K562 treated with DMSO at 1 percent for 12 hours (cell line): ENCODE data around the gene PCDHGB4. TPM values are rescaled to one million over a fixed set of nuclear protein-coding genes. Genes with fewer than 3 reads are reported as not detected.

Experiments
- total RNA-seq: library from RNA; unstranded; fragments of 300-600 nt; gene quantifications from 2 replicates; pipeline ENCODE4 v1.2.3, GENCODE V29; 2022; ENCODE audit not compliant: insufficient read depth

PCDHGB4 gene
- total RNA-seq, 1 experiment from 2014 or later = 0.23 TPM

DNA sequence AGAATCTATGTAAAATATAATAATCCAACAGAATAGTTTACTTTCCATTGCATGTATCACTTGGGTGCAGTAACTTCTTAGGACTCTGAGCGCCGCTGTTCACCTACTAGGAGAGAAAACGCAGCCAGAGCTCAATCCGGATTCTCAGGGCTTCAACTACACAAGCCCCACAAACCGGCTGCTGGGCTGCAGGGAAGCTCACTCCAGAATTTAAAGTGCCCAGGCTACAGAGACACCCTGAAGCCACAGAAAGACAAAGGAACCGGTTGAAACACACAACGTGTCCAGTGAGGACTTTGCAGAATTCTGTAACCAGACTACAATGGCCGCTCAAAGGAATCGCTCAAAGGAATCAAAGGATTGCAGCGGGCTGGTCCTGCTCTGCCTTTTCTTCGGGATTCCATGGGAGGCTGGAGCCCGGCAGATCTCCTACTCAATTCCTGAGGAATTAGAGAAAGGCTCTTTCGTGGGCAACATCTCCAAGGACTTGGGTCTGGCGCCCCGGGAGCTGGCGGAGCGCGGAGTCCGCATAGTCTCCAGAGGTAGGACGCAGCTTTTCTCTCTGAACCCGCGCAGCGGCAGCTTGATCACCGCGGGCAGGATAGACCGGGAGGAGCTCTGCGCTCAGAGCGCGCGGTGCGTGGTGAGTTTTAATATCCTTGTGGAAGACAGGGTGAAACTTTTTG, 25.5 kb downstream of the PCDHGB4 start, which contains the start of gene PCDHGA10:
TSS of gene PCDHGA10 (plus strand) at position 134 of the 686 bp plus-strand sequence. CDS start at position 323, 189 bp downstream.

DNA sequence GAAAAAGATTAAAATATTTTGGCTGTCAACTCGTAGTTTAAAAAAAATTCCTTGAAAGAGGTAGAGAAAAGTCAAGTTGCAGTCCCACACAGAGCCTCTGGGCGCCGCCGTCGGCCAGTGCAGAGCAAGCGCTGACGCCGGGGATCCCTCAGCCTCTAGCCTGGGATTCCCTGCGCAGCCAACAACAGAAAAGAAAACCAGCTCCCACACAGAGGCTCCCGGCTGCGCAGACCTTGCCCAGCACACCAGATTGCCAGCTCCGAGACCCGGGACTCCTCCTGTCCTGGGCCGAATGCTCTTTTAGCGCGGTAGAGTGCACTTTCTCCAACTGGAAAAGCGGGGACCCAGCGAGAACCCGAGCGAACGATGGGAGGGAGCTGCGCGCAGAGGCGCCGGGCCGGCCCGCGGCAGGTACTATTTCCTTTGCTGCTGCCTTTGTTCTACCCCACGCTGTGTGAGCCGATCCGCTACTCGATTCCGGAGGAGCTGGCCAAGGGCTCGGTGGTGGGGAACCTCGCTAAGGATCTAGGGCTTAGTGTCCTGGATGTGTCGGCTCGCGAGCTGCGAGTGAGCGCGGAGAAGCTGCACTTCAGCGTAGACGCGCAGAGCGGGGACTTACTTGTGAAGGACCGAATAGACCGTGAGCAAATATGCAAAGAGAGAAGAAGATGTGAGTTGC, 30.1 kb downstream of the PCDHGB4 start, which contains the start of gene PCDHGB7:
TSS of gene PCDHGB7 (plus strand) at position 184 of the 679 bp plus-strand sequence. CDS start at position 367, 183 bp downstream.

DNA sequence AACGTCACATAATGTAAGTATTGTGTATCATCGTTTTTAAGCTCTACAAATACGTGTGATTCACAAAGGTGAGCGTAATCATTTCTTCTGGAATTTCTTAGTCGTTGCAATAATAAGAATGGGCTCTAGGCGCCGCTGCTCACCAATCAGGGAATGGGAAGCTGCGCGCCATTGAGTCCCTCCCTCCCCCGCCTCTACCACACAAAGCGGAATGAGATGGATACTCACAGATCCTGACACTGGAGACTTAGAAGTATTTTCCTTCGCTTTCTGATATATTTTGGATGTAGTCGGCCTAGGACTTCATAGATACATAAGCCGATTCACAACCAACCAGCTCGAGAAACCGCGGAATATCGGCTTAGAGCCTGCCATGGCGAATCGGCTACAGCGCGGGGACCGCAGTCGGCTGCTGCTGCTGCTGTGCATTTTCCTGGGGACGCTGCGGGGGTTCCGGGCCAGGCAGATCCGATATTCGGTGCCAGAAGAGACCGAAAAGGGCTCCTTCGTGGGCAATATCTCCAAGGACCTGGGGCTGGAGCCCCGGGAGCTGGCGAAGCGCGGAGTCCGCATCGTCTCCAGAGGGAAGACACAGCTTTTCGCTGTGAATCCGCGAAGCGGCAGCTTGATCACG, 33.5 kb downstream of the PCDHGB4 start, which contains the start of gene PCDHGA11:
TSS of gene PCDHGA11 (plus strand) at position 197 of the 634 bp plus-strand sequence. CDS start at position 374, 177 bp downstream.

DNA sequence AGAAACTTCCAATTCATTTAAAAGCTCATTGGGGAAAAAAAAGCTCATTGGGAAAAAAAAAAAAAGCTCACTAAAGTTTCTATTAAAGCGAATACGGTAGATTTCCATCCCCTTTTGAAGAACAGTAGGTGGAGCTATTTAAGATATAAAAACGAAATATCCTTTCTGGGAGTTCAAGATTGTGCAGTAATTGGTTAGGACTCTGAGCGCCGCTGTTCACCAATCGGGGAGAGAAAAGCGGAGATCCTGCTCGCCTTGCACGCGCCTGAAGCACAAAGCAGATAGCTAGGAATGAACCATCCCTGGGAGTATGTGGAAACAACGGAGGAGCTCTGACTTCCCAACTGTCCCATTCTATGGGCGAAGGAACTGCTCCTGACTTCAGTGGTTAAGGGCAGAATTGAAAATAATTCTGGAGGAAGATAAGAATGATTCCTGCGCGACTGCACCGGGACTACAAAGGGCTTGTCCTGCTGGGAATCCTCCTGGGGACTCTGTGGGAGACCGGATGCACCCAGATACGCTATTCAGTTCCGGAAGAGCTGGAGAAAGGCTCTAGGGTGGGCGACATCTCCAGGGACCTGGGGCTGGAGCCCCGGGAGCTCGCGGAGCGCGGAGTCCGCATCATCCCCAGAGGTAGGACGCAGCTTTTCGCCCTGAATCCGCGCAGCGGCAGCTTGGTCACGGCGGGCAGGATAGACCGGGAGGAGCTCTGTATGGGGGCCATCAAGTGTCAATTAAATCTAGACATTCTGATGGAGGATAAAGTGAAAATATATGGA, 43.0 kb downstream of the PCDHGB4 start, which contains the start of gene PCDHGA12:
TSS of gene PCDHGA12 (plus strand) at position 176 of the 782 bp plus-strand sequence. CDS start at position 429, 253 bp downstream.

Other genes with a start within 250 kb of the PCDHGB4 start
- not detected in 2 replicates for gene PCDHB6, start 237.6 kb upstream of the PCDHGB4 start, total RNA-seq
- not detected in 2 replicates for gene PCDHB7, start 215.1 kb upstream of the PCDHGB4 start, total RNA-seq
- gene PCDHB8, start 209.9 kb upstream of the PCDHGB4 start, total RNA-seq = not detected in 2 replicates
- gene PCDHB16, start 205.3 kb upstream of the PCDHGB4 start, total RNA-seq = 0.15 TPM in 1 of 2 replicates, not detected in the other
- not detected in 2 replicates for gene PCDHB9, start 200.5 kb upstream of the PCDHGB4 start, total RNA-seq
- not detected in 2 replicates for gene PCDHB10, start 195.3 kb upstream of the PCDHGB4 start, total RNA-seq
- gene PCDHB11, start 188.1 kb upstream of the PCDHGB4 start, total RNA-seq = not detected in 2 replicates
- not detected in 2 replicates for gene PCDHB12, start 179.0 kb upstream of the PCDHGB4 start, total RNA-seq
- gene PCDHB13, start 173.8 kb upstream of the PCDHGB4 start, total RNA-seq = 0.26 TPM in 1 of 2 replicates, not detected in the other
- gene PCDHB14, start 164.4 kb upstream of the PCDHGB4 start, total RNA-seq = not detected in 2 replicates
- gene PCDHB15, start 142.3 kb upstream of the PCDHGB4 start, total RNA-seq = 0.33 TPM in 1 of 2 replicates, not detected in the other
- not detected in 2 replicates for gene SLC25A2, start 83.6 kb upstream of the PCDHGB4 start, total RNA-seq
- 75.1 and 124 TPM in 2 replicates for gene TAF7, start 66.9 kb upstream of the PCDHGB4 start, total RNA-seq
- 0.19 TPM in 1 of 2 replicates, not detected in the other for gene PCDHGA1, start 57.2 kb upstream of the PCDHGB4 start, total RNA-seq
- 0.79 TPM in 1 of 2 replicates, not detected in the other for gene PCDHGA2, start 48.9 kb upstream of the PCDHGB4 start, total RNA-seq
- gene PCDHGA3, start 43.9 kb upstream of the PCDHGB4 start, total RNA-seq = 0.30 and 1.1 TPM in 2 replicates
- 0.28 TPM in 1 of 2 replicates, not detected in the other for gene PCDHGB1, start 37.6 kb upstream of the PCDHGB4 start, total RNA-seq
- 1.7 TPM in 1 of 2 replicates, not detected in the other for gene PCDHGA4, start 32.7 kb upstream of the PCDHGB4 start, total RNA-seq
- gene PCDHGB2, start 27.7 kb upstream of the PCDHGB4 start, total RNA-seq = 0.52 TPM in 1 of 2 replicates, not detected in the other
- gene PCDHGA5, start 23.5 kb upstream of the PCDHGB4 start, total RNA-seq = 0.33 TPM in 1 of 2 replicates, not detected in the other
- 1.2 TPM in 1 of 2 replicates, not detected in the other for gene PCDHGB3, start 17.5 kb upstream of the PCDHGB4 start, total RNA-seq
- gene PCDHGA6, start 13.8 kb upstream of the PCDHGB4 start, total RNA-seq = 0.13 and 0.52 TPM in 2 replicates
- gene PCDHGA7, start 5.0 kb upstream of the PCDHGB4 start, total RNA-seq = 0.23 TPM in 1 of 2 replicates, not detected in the other
- gene PCDHGA8, start 4.9 kb downstream of the PCDHGB4 start, total RNA-seq = 0.36 and 0.68 TPM in 2 replicates
- 0.50 and 0.74 TPM in 2 replicates for gene PCDHGB5, start 10.2 kb downstream of the PCDHGB4 start, total RNA-seq
- gene PCDHGA9, start 15.1 kb downstream of the PCDHGB4 start, total RNA-seq = 0.39 TPM in 1 of 2 replicates, not detected in the other
- not detected in 2 replicates for gene PCDHGB6, start 20.3 kb downstream of the PCDHGB4 start, total RNA-seq
- 0.19 TPM in 1 of 2 replicates, not detected in the other for gene PCDHGA10, start 25.3 kb downstream of the PCDHGB4 start, total RNA-seq
- gene PCDHGB7, start 30.0 kb downstream of the PCDHGB4 start, total RNA-seq = not detected in 2 replicates
- not detected in 2 replicates for gene PCDHGA11, start 33.4 kb downstream of the PCDHGB4 start, total RNA-seq
- not detected in 2 replicates for gene PCDHGA12, start 42.8 kb downstream of the PCDHGB4 start, total RNA-seq
- gene PCDHGC3, start 88.3 kb downstream of the PCDHGB4 start, total RNA-seq = not detected in 2 replicates
- gene PCDHGC4, start 97.3 kb downstream of the PCDHGB4 start, total RNA-seq = not detected in 2 replicates
- gene PCDHGC5, start 101.4 kb downstream of the PCDHGB4 start, total RNA-seq = not detected in 2 replicates
- gene DIAPH1, start 231.3 kb downstream of the PCDHGB4 start, total RNA-seq = 99.4 and 179 TPM in 2 replicates
- 96.7 and 131 TPM in 2 replicates for gene HDAC3, start 249.2 kb downstream of the PCDHGB4 start, total RNA-seq
- 6.6 and 8.6 TPM in 2 replicates for gene RELL2, start 249.3 kb downstream of the PCDHGB4 start, total RNA-seq